ENCODE results near the gene NCDN.

The NCDN gene

GRCh38 chr1:35572296-35572695 lies 14.7 kb downstream of the NCDN start:
- ChIA-PET CTCF (interaction anchor here (0.7 to 4.2 kb wide), 10 partner anchors 8 to 203 kb away, joined by 3 to 45 read pairs (median 5); no protein-coding TSS in a partner anchor), POLR2A (interaction anchor here (1.5 kb wide), 1 partner anchor 15 kb away, joined by 3 read pairs; the partner anchor contains the start of genes KIAA0319L and NCDN)
- no peak for DNase-seq (ENCODE audit: extremely low spot score)
- no peak for TF ChIP-seq CTCF (IDR thresholded peaks at IDR 0.05; ENCODE audit: control extremely low read depth, extremely low read depth, low read depth, missing control alignments)

GRCh38 chr1:35573198-35574124 lies 15.9 kb downstream of the NCDN start, which contains the start of gene TFAP2E:
Gene TFAP2E (plus strand): TSS chr1:35573314. CDS start chr1:35573578, 264 bp downstream.
- ChIA-PET POLR2A (interaction anchor here (1.5 kb wide), 1 partner anchor 16 kb away, joined by 3 read pairs; the partner anchor contains the start of genes KIAA0319L and NCDN), CTCF (interaction anchor here (1.0 to 4.2 kb wide), 8 partner anchors 9 to 154 kb away, joined by 3 to 45 read pairs (median 4); no protein-coding TSS in a partner anchor)
- TF ChIP-seq CTCF (IDR thresholded peaks at IDR 0.05; ENCODE audit: control extremely low read depth, extremely low read depth, low read depth, missing control alignments), result no peak
- DNase-seq (ENCODE audit: extremely low spot score), result no peak

GRCh38 chr1:35574125-35574654 lies 16.6 kb downstream of the NCDN start:
- no peak for TF ChIP-seq CTCF (IDR thresholded peaks at IDR 0.05; ENCODE audit: control extremely low read depth, extremely low read depth, low read depth, missing control alignments)
- ChIA-PET CTCF (interaction anchor here (1.0 to 1.6 kb wide), 4 partner anchors 10 to 121 kb away, joined by 3 to 6 read pairs (median 3); no protein-coding TSS in a partner anchor), POLR2A (no interaction called here)
- DNase-seq (ENCODE audit: extremely low spot score), result no peak

- TF ChIP-seq CTCF (IDR thresholded peaks at IDR 0.05; ENCODE audit: control extremely low read depth, extremely low read depth, low read depth, missing control alignments), result no peak
- DNase-seq (ENCODE audit: extremely low spot score), result no peak
- ChIA-PET POLR2A (no interaction called here), CTCF (interaction anchor here (1.2 to 1.6 kb wide), 3 partner anchors 10 to 152 kb away, joined by 3 to 6 read pairs (median 6); no protein-coding TSS in a partner anchor)
These were observed 17.2 kb downstream of the NCDN start for GRCh38 chr1:35574655-35575415.

- POLR2A ChIA-PET, result no interaction called here
- TF ChIP-seq CTCF (IDR thresholded peaks at IDR 0.05; ENCODE audit: control extremely low read depth, extremely low read depth, low read depth, missing control alignments), result no peak
- DNase-seq (ENCODE audit: extremely low spot score), result no peak
- CTCF ChIA-PET, result interaction anchor here (1.1 to 1.8 kb wide), 4 partner anchors 11 to 151 kb away, joined by 3 to 8 read pairs (median 6); no protein-coding TSS in a partner anchor
These were observed 17.9 kb downstream of the NCDN start for GRCh38 chr1:35575416-35575958.

Measured in GM10248 (cell line).